ENCODE results near the gene LAMC3. TPM values are rescaled to one million over a fixed set of nuclear protein-coding genes. Genes with fewer than 3 reads are reported as not detected.

Gene LAMC3
- polyA plus RNA-seq, 1 experiment = 0.01 TPM

- H3K4me3 ChIP-seq (ENCODE audit: low read depth, low read length) = no peak overlapping the region
- TF ChIP-seq CTCF (IDR thresholded peaks at IDR 0.05; ENCODE audit: insufficient read depth, low read depth, low read length) = no peak
- CTCF ChIA-PET = interaction anchor here (1.3 to 2.1 kb wide), 2 partner anchors 13 to 292 kb away, joined by 3 to 7 read pairs; no protein-coding TSS in a partner anchor
- peaks cover 2% of the 10 kb centered on the region; the same call in 1 of the 2 replicates for H3K27me3 ChIP-seq (ENCODE audit: control insufficient read depth, insufficient read depth, low read length)
- no peak for DNase-seq (ENCODE audit: low read depth)
- no peaks in the 10 kb centered on the region for H3K36me3 ChIP-seq (ENCODE audit: control insufficient read depth, insufficient read depth, low read length)
- POLR2A ChIA-PET = no interaction called here
These were observed 16.3 kb upstream of the LAMC3 start for GRCh38 chr9:130992682-130993032.

- Histone ChIP-seq H3K27me3 (ENCODE audit: control insufficient read depth, insufficient read depth, low read length) (no peaks in the 10 kb centered on the region; the same call in 1 of the 2 replicates), H3K36me3 (ENCODE audit: control insufficient read depth, insufficient read depth, low read length) (no peaks in the 10 kb centered on the region), H3K4me3 (ENCODE audit: low read depth, low read length) (no peak overlapping the region)
- ChIA-PET CTCF (interaction anchor here (1.3 to 2.1 kb wide), 2 partner anchors 12 to 293 kb away, joined by 3 to 7 read pairs; no protein-coding TSS in a partner anchor), POLR2A (no interaction called here)
- TF ChIP-seq CTCF (IDR thresholded peaks at IDR 0.05; ENCODE audit: insufficient read depth, low read depth, low read length) = no peak
- DNase-seq (ENCODE audit: low read depth) = no peak
These were observed 15.5 kb upstream of the LAMC3 start for GRCh38 chr9:130993303-130994030.

- Histone ChIP-seq H3K4me3 (ENCODE audit: low read depth, low read length) (no peak overlapping the region), H3K36me3 (ENCODE audit: control insufficient read depth, insufficient read depth, low read length) (no peaks in the 10 kb centered on the region), H3K27me3 (ENCODE audit: control insufficient read depth, insufficient read depth, low read length) (peaks cover 5% of the 10 kb centered on the region)
- ChIA-PET CTCF (interaction anchor here (1.0 to 2.1 kb wide), 2 partner anchors 292 to 294 kb away, joined by 4 to 7 read pairs; no protein-coding TSS in a partner anchor), POLR2A (no interaction called here)
- DNase-seq (ENCODE audit: low read depth) = no peak
- TF ChIP-seq CTCF (IDR thresholded peaks at IDR 0.05; ENCODE audit: insufficient read depth, low read depth, low read length) = no peak
These were observed 14.6 kb upstream of the LAMC3 start for GRCh38 chr9:130994135-130995085.

GRCh38 chr9:130995086-130996011 is 13.6 kb upstream of the LAMC3 start:
- Histone ChIP-seq H3K27me3 (ENCODE audit: control insufficient read depth, insufficient read depth, low read length) (peaks cover 10% of the 10 kb centered on the region), H3K4me3 (ENCODE audit: low read depth, low read length) (no peak overlapping the region), H3K36me3 (ENCODE audit: control insufficient read depth, insufficient read depth, low read length) (no peaks in the 10 kb centered on the region)
- CTCF ChIA-PET = interaction anchor here (0.5 to 4.0 kb wide), 4 partner anchors 49 to 294 kb away, joined by 3 to 36 read pairs (median 5); no protein-coding TSS in a partner anchor
- no peak for TF ChIP-seq CTCF (IDR thresholded peaks at IDR 0.05; ENCODE audit: insufficient read depth, low read depth, low read length)
- POLR2A ChIA-PET = no interaction called here
- no peak for DNase-seq (ENCODE audit: low read depth)
